Measurements from ENCODE around the gene SOX6.
"Not testable (repeated sequence)": the region's sequence is repeated elsewhere in the genome, so short reads cannot be mapped to it uniquely, and the experiment has no call there.

Gene SOX6

GRCh38 chr11:15929371-15929901 lies 426.9 kb downstream of the SOX6 start:
- DNase-seq (ENCODE audit: low read depth): no peak

DNA sequence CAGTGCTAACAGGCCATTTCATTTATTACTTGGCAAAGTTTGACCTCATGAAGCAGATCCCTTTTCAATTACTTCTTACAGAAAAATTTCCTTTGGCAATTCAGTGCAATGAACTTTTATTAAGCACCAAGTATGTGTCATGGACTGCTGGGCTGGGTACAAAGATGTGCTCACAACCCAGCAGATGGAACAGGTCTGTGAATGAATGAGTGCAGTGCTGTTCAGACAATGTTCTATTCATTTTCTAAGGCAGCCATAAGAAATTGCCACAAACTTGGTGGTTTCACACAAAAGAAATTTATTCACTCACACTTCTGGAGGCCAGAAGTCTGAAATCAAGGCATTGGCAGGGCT lies 428.5 kb downstream of the SOX6 start:
- DNase-seq (ENCODE audit: low read depth): no peak

GRCh38 chr11:15927196-15927863 lies 429.0 kb downstream of the SOX6 start:
- DNase-seq (ENCODE audit: low read depth): no peak

DNA sequence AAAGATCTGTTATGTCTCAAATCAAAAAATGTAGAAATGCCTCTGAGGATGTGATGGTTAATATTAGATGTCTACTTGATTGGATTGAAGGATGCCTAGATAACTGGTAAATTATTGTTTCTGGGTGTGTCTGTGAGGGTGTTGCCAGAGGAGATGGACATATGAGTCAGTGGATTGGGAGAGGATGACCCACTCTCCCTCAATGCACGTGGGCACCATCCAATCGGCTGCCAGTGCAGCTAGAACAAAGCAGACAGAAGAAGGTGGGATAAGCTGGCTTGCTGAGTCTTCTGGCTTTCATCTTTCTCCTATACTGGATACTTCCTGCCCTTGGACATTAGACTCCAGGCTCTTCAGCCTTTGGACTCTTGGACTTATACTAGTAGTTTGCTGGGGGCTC lies 430.3 kb downstream of the SOX6 start:
- DNase-seq (ENCODE audit: low read depth): no peak

DNA sequence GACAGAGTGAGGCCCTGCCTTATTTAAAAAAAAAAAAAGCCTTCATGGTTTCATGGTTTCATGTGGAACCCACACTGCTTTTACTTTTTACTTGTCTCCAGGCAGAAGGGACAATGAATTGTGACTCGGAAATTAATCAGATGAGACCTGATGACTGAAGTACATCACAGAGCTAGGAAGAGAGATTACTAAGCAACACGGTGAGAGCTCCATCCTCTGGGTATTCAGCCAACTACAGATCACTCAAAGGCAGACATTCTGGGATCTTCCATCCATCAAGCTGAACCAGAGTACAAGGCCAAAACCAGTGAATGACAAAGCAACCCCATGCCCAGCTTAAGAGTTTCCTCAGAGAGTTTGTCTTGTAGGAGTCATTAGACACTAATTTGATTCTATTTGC lies 433.2 kb downstream of the SOX6 start:
- DNase-seq (ENCODE audit: low read depth): no peak

DNA sequence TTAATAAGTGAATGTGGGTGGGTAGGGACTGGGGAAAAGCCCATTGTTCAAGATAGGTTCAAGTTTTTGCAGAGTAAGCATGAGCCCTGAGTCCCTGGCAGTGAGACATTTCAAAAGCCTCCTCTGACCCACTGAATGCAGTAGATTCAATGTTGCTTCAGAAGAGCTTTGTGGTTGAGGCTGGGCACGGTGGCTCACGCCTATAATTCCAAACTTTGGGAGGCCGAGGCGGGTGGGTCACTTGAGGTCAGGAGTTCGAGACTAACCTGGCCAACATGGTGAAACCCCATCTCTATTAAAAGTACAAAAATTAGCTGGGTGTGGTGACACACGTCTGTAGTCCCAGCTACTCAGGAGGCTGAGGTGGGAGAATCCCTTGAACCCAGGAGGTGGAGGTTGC lies 433.6 kb downstream of the SOX6 start:
- DNase-seq (ENCODE audit: low read depth): not testable (repeated sequence)

- no peak for DNase-seq (ENCODE audit: low read depth)
These were observed 435.3 kb downstream of the SOX6 start for GRCh38 chr11:15920856-15921629.

GRCh38 chr11:15918674-15919073 lies 437.7 kb downstream of the SOX6 start:
- no peak for DNase-seq (ENCODE audit: low read depth)

GRCh38 chr11:15918212-15918611 lies 438.1 kb downstream of the SOX6 start:
- DNase-seq (ENCODE audit: low read depth): no peak

All from stromal cell of bone marrow (primary cell).